ENCODE data around the gene PDSS2.
A peak's percentile ranks its signal among the peaks of the same experiment; 100 is the strongest.
"Not testable (repeated sequence)": the region's sequence is repeated elsewhere in the genome, so short reads cannot be mapped to it uniquely, and the experiment has no call there.

PDSS2 gene

DNA sequence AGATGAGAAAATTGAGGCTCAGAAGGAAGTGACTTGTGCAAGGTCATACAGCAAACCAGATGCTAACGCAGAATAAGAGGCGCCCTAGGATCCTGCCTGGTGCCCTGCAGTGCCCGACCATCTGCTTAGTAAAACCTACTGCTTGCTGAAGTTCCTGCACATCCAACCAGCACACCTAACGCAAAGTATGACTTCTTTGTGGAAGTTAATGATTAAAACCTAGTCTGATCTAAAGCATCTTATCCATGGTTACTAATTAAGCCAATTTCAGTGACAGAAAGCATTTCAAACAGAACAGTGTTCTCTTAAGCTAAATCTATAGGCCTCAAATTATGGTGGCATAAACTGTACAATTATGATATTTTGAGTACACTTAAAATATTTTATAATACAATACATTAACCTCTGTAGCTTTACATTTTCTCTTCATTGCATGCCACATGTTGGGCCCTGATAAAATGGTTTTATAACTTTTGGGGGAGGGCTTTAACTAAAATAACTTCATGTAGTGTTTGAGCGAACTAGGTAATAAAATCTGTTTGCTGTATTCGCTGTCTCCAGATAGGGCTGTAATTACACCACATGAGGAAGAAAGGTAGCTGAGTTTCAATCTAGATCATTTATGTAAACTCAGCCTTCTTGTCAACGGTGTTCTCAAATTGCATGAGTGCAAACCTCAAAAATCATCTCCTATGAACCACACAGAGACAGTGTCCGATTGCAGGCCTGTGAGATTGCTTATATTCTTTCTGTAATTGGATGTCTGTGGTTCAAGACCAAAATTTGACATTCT, 306.5 kb downstream of the PDSS2 start:
- no peak for DNase-seq

DNA sequence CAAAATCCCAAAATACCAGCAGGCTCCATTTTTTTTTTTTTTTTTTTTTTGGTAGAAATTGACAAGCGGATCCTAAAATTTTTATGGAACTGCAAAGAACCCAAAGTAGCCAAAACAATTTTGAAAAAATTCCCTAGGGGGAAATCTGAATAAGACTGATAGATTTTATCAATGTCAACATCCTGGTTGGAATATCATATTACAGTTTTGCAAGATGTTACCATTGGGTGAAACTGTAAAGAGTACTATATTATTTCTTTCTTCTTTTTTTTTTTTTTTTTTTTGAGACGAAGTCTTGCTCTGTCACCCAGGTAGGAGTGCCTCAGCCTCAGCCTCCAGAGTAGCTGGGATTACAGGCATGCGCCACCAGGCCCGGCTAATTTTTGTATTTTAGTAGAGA, 314.7 kb downstream of the PDSS2 start:
- DNase-seq: no peak

DNA sequence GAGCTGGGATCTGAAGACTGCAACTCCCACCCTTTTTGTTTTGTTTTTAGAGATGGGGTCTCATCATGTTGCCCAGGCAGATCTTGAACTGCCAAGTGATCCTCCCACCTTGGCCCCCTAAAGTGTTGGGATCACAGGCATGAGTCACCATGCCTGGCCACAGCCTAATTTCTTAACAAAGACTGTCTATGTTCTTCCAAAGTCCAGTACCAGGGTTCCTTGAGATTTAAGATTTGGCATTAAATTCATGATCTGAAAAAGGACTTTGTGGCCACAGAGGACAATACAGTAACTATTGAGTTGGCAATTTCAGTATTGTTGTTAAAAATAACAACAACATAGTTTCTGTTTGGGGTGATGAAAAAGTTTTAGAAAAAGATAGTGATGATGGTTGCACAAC, 315.4 kb downstream of the PDSS2 start:
- no peak for DNase-seq

DNA sequence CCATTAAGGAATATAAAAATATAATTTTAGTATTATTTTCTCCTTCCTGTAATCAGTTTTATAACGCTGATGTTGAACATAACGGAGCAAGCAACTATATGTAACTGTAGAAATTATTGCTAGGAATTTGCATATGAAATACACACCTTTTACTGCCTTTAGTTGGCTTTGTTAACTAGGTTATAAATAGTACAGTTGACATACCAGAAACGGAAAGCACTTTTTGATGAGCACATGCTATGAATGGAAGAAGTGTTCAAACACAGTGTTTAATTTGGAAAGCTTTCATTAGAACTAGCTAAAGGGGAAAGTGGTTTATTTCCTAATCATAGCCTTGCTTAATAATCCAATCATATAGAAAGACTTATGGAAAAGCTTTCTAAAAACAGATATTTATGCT, 318.8 kb downstream of the PDSS2 start:
- DNase-seq: no peak

DNA sequence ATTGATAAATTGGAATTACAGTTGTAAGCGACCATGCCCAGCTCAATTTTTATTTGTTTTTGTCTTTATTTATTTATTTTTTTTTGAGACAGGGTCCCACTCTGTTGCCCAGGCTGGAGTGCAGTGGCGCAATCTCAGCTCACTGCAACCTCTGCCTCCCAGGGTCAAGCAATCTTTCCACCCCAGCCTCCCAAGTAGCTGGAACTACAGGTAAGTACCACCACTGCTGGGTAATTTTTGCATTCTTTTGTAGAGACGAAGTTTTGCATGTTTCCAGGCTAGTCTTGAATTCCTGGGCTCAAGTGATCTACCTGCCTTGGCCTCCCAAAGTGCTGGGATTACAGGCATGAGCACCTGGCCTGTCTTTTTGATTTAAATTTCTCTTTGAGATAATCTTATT, 323.0 kb downstream of the PDSS2 start:
- not testable (repeated sequence) for DNase-seq

DNA sequence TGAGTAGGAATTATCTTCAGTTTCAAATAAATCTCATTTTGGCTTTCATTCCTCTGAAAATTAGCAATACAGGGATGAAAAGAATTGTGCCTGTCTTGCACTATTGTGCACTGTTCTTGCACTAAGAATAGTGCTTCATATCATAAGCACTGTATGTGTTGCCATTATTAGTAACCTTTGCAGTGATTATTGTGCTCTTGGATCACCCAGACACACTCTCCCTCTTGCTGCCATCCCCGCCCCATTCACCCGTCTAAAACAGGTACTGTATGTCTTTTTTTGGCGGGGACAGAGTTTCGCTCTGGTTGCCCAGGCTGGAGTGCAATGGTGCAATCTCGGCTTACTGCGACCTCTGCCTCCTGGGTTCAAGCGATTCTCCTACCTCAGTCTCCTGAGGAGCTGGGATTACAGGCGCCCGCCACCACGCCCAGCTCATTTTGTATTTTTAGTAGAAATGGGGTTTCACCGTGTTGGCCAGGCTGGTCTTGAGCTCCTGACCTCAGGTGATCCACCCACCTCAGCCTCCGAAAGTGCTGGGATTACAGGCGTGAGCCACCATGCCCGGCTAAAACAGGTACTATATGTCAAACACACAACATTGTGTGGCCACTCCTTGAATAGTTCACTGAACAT, 324.2 kb downstream of the PDSS2 start:
- DNase-seq: not testable (repeated sequence)

DNA sequence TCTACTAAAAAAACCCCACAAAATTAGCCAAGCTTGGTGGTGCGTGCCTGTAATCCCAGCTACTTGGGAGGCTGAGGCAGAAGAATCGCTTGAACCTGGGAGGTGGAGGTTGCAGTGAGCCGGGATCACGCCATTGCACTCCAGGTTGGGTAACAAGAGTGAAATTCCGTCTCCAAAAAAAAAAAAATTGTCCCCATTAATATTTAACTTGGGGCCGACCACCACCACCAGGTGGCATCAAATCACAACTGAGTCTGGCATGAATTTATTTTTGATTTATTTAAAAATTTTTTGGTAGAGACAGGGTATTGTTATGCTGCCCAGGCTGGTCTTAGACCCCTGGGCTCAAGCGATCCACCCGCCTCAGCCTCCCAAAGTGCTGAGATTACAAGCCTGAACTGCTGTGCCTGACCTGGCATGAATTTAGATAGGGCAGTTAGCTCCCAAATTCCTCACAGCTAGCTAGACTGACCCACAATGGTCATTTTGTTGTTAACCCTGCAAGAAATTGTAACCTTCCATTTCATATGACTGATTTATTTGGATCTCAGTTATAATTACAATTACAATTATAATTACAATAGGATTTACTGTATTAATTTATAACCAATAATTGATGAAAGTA, 326.9 kb downstream of the PDSS2 start:
- no peak for DNase-seq

DNA sequence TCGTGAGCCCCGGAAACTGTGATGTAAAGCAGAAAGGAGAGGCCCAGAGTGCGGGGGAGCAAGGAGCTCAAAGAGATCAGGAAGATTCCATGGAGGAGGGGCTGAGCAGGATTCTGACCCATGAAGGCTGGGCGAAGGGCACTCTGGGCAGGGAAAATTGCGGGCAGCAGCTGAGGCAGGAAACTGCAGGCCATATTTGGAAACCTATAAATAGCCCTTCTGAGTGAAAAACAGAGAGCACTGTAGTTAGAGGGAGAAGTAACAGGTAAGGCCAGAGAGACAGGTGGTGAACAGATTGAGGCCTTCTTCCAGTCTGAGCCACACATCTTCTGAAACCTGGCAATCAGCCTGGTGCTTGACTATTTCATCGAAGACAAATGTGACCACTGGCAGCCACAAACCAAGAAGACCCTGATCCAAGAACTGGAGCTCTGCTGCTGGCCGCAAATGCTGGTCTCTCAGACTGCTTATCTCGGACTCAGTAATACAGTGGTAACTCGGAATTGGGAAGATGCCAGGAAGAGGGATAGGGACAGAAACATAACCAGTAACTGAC, 329.9 kb downstream of the PDSS2 start:
- DNase-seq: no peak

DNA sequence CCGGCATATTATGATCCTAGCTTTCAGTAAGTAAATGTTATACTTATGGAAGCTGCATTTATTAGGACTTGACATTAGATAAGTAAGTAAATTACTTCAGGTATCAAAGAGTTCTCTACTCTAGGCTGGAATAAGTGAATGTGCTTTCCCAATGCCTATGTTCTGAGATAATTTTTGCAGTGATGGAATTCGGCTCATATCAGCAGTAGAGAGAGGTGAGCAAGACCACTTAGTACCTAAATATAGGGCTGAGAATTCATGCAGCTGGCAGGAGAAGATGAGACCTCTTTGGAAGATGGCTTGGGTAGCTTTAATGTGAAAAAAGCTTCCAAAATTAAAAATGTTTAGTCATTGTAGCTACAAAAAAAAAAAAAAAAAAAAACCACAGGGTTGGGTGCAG, 330.8 kb downstream of the PDSS2 start:
- DNase-seq: no peak

DNA sequence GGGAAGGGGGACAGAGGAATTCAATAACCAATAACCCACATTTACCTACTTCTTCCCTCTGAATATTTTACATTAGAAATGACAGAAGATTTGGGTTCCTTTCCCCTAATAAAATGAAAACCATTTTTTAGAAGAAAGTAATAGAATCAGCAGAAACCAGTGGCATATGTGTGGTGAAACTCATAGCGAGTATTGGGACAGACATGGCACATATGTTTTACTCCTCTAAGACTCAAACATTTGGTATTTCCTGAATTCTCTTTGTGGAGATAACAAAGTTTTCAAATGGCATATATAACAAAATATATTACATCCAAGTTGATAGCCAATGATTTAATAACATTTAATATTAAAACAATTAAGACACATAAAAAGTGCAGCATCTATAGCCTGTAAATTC, 331.2 kb downstream of the PDSS2 start:
- no peak for DNase-seq

DNA sequence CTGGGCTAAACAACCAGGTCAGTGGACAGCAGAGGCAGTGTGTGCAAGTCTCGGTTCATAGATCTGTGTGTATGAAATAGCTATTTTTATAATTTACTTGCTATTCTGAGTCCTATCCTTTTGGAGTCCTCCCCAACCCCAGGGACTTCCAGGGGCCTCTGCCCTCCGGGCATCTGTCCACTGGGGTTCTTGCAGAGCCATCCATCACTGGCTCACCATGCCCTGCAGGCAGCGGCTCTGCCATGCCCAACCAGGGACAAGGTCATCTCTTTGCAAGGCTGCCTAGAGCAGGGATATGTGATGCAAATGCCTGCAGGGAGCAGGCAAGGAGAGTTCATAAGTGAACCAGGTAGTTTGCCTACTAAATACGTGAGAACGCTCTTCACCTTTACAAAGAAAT, 333.6 kb downstream of the PDSS2 start:
- DNase-seq: no peak

DNA sequence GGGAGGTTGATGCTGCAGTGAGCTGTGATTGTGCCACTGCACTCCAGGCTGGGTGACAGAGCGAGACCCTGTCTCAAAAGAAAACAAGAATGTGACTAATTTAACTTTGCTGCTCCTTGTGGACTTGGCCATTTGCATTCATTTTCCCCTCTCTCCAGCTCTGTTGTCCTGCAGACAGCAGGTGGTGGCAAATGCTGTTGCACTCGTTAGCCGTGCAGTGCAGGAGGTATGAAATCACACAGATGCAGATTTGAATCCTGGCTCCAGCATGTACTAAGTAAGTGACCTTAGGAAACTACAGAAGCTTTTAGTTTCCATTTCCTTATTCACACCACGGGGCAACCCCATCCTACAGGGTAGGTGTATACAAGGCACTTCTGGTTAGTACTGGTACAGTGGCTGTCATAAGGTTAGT, 334.4 kb downstream of the PDSS2 start:
- DNase-seq: no peak

DNA sequence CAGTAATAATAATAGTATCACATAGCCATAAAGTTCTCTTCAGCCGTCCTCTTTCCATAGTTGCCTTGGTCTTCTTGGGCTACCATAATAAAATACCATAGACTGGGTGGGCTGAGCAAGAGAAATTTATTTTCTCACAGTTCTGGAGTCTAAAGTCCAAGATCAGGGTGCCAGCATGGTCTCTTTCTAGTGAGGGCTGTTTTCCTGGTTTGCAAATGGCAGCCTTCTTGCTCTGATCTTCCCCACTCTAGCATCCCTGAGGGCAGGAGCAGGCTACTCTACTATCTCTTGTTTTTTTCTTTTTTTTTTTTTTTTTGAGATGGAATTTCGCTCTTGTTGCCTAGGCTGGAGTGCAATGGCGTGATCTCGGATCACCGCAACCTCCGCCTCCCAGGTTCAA, 335.9 kb downstream of the PDSS2 start:
- DNase-seq: no peak

DNA sequence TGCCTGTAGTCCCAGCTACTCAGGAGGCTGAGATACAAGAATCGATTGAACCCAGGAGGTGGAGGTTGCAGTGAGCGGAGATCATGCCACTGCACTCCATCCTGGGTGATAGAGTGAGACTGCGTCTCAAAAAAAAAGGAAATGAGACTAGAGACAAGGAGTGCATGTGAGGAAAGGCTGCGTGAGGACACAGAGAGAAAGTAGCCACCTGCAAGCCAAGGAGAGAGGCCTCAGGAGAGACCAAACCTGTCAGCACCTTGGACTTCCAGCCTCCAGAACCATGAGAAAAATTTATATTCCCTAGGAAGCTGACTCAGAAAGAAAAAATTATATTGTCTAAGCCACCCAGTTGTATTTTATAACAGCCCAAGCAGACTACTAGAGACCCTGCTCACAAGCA, 336.6 kb downstream of the PDSS2 start:
- no peak for DNase-seq

DNA sequence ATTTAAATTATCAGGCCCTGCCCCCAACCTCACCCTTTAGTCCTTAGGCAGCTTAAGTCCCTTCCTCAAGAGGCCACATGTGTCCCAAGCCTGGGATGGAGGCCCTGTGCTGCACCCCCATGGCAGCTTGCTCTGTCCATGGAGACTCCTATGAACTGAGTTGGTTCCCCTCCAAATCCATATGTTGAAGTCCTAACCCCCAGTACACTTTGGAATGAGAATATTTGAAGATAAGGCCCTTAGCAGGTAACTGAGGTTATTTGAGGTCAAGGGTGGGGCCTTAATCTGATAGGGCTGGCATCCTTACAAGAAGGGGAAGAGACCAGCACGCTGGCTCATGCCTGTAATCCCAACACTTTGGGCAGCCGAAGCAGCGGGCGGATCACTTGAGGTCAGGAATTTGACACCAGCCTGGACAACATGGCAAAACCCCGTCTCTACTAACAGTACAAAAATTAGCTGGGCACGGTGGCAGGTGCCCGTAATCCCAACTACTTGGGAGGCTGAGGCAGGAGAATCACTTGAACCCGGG, 337.3 kb downstream of the PDSS2 start:
- DNase-seq: no peak

DNA sequence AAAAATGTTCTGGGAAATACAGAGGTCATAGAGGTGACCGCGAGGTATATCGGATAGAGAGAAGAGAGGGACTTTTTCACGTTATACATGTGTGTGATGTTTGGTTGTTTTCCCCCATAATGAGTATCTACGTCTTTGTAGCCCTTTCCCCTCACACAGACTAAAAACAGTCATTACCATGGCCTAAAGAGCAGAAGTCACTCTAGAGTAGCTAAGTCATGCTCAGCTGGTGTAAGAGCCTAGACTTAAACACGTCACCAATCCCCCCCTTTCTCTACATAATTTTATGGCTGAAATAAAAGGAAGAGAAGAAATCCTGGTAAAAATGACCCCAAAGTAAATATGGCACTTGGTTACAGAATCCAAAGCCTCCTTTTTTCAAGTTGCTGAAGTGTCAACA, 338.1 kb downstream of the PDSS2 start:
- no peak for DNase-seq

DNA sequence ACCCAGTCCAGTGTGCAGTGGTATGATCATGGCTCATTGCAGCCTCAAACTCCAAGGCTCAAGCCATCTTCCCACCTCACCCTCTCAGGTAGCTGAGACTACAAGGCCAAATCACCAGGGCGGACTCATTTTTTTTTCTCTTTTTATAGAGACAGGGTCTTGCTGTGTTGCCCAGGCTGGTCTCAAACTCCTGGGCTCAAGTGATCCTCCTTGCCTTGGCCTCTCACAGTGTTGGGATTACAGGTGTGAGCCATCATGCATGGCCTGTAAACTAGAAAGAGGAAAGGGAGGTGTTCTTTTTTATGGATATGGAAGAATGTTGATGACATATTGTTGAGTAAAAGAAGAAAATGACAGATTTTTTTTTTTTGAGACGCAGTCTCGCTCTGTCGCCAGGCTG, 339.0 kb downstream of the PDSS2 start:
- DNase-seq: no peak

DNA sequence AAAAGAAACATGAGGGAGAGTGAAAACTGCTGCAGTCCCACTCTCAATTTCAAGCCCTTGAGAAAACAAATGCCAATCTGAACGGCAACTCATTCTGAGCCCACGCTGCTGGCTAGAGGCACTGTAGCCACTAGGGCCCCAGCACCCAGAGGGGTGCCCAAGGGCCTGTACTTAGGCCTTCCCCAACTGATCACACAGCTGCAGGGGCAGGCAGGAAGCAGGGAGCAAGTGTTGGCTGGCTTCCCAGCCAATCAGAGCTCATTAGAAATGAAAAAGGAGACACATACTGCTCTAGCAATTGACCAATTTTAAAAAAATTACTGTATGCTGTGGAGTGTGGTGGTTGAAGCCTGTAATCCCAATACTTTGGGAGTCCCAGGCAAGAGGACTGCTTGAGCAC, 340.4 kb downstream of the PDSS2 start:
- DNase-seq: no peak

DNA sequence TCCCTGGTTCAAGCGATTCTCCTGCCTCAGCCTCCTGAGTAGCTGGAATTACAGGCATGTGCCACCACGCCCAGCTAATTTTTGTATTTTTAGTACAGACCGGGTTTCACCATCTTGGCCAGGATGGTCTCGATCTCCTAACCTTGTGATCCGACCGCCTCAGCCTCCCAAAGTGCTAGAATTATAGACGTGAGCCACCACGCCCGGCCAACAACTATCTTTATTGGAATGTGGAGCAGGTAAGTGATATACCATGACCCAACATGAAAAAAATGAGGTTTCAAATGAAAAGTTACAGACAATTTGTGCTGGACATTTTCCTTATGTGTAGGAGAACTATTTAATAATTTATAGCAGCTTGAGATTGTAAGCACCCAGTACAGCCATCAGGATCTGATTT, 340.8 kb downstream of the PDSS2 start:
- DNase-seq: not testable (repeated sequence)

DNA sequence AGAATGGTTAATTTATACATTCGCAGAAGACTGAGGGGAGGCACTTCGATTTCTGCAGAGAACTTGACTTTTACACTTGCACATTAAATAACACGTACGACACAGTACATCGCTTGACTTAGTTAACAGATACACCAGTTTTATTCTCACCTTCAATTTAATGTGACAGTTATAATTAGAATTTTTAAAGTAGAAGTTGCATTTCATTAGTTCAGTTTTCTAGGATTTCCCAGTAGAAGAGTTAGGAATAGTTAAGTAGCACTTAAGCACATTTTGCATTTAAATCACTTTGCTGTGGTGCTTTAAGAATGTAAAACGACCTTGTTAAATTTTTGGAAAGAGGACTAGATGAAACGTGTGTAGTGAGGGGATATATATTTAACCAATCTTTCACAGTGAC, 342.4 kb downstream of the PDSS2 start:
- DNase-seq: no peak

DNA sequence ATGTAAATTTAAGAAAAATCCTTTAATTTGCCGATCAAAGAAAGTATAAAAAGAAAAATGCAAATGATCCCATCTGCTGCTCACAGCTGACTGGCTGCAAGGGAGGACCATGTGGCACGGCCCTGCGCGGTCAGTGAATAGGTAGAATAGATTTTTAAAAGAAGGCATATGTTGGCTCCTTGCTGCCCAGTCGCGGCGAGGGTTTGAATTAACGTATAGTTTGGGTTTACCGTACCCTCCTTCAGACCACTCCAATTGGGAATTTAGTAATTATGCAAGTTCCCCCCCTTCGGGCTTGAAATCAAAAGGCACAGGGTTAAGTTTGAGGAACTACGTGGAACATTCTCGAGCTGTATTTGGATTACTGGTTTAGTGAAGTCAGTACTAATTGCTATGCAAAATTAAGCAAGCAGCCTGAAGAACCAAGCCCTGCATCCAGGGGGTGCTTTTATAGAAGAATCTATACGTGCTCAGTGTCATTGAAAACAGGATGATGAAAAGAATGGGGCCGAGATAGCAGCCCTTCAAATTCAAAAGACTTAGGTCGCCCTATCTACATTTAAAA, 343.0 kb downstream of the PDSS2 start:
- DNase-seq: no peak

DNA sequence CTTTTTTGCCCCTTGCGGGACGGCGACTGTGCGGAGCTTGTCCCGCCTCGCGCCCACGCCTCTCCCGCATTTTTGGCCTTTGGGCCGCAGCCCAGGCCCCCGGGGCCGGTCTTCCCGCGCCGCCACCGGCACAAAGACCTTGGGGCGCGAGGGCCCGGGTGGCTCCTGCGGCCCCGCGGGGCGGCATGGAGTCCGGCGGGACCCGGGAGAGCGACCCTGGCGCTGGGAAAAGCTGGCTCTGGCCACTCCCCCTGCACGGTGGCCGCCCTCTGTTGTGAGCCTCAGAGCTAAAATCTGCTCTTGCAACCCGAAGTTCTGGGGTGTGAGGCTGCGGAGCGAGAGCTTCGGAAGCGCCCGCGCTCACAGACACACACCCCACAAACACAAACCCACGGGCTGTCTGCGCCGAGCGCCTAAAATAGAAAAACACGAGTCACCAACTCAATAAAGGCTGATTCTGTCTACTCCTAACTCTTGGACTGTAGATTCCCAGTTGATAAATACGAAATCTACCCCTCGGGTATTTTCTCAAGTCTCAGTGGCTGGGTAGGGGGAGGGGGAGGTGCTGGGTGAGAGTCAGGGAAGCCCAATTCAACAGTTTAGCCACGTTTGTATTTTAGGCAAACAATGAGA, 343.6 kb downstream of the PDSS2 start:
- peak; percentile 71 for DNase-seq
